Right renal cortex interstitium (tissue), 3 donors: ENCODE data around the gene BPIFB3. TPM values are rescaled to one million over a fixed set of nuclear protein-coding genes. Genes with fewer than 3 reads are reported as not detected.
"Not testable (repeated sequence)": the region's sequence is repeated elsewhere in the genome, so short reads cannot be mapped to it uniquely, and the experiment has no call there.

ENCODE experiments used
- DNase-seq, 3 donors: peaks; one replicate each; pipeline ENCODE4 v3.0.0-alpha.2; 2013; ENCODE audit warnings: low read depth in 3 of 3, low spot score in 2 of 3
- polyA plus RNA-seq, 3 donors: library from polyadenylated mRNA; unstranded; fragments of 120-200 nt; gene quantifications; one replicate each; pipeline ENCODE4 v1.2.1, GENCODE V29; 2013; ENCODE audit not compliant: insufficient read length in 3 of 3

The BPIFB3 gene
- polyA plus RNA-seq, 3 donors, result not detected

DNA sequence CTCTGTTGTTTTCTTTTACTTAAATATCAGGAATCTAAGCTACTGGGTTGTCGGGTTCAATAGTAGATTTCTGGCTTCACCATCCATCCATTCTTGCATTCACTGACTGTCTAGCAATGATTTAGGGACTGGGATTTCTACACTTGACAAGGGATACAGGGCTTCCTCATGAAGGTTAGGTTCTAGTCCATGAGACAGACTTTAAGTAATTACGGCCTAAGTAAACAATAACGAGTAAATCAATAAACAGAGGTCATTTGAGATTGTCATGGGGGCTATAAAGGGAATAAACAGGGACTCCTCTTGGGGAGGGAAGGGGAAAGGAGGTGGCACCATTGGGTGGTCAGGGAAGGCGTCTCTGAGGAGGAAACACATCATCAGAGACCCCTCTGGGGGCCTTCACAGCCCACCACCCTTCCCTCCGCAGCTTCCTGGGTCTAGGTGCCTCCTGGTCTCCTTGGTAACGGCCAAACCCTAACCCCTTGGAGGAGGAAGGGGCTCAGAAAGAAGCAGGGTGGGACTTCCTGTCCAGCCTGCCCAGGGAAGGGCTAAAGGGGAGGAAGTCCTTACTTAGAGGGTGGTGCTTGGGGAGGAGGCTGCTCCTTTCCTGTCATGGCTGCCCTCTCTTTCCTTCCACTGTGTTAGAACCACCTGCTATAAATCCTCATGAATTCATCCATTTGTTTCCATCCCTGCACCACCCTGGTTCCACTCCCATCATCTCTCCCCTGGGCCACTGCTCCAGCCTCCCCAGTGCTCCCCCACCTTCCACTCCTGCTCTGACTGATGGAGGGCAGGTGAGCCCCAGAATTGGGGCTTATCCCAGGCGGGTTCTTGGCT lies 59.1 kb downstream of the BPIFB3 start:
- no peak for DNase-seq

DNA sequence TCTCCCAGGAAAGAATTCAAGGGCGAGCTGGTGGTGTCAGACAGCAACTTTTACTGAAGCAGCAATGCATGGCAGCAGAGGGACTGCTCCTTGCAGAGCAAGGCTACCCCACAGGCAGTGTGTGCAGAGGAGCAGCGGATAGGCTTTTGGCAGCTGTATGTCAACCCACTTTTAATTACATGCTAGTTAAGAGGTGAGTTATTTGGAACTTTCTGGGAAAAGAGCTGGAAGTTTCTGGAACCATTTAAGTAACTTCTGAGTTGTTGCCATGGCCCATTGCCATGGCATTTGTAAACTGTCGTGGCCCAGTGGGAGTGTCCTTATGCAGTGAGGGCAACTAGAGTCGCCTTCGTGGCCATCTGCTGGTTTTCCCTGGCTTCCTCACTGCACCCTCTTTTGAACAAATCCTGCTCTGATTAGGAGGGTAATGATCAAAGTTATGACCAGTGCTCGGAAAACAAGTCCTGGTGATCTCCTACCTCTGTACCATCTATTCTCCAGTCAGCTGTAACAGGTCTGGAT lies 59.7 kb downstream of the BPIFB3 start:
- DNase-seq, result no peak

DNA sequence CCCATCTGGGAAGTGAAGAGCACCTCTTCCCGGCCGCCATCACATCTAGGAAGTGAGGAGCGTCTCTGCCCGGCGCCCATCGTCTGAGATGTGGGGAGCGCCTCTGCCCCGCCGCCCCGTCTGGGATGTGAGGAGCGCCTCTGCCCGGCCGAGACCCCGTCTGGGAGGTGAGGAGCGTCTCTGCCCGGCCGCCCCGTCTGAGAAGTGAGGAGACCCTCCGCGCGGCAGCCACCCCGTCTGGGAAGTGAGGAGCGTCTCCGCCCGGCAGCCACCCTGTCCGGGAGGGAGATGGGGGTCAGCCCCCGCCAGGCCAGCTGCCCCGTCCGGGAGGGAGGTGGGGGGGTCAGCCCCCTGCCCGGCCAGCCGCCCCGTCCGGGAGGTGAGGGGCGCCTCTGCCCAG lies 61.8 kb downstream of the BPIFB3 start:
- DNase-seq, result not testable (repeated sequence)

DNA sequence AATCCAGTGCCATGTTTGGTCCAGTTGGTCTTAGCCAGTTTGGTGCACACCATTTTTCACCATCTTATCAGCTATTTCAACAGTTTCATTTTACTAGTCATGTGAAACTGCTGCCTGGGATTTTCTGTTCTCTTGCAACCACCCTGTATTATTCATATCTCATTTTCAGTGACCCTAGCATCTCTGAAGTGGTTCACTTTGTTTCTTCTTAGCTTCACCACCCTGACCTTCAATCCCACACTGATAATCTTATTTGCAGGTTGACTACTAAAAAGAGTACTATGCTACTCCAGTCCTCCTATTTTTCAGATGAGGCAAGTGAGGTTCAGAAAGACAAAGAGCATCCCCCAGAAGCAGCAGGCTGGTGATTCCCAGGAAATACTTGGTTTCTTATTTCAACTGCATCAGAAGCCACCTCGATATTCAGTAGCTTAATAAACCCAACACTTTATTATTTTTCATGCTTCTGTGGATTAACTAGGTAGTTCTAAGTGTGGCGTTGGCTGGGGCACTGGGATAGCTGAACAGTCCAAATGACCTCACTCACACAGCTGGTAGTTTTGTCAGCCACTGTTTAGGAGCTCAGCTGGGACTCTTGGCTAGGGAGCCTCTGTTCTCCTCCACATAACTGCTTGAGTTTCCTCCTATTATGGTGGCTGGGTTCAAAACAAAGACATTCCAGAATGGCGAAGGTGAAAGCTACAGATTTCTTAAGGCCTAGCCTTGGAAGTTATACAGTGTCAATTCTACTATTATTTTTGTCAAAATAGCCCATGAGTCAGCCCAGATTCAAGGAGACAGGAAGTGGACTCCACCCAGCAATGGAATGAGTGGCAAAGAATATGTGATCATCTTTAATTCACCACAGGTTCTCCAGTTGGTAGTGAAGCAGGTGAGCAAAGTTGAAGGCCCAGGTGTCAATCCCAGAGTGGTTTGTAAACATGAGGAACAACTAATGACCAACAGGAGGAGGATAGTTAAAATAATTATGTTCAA lies 66.3 kb downstream of the BPIFB3 start:
- no peak for DNase-seq

DNA sequence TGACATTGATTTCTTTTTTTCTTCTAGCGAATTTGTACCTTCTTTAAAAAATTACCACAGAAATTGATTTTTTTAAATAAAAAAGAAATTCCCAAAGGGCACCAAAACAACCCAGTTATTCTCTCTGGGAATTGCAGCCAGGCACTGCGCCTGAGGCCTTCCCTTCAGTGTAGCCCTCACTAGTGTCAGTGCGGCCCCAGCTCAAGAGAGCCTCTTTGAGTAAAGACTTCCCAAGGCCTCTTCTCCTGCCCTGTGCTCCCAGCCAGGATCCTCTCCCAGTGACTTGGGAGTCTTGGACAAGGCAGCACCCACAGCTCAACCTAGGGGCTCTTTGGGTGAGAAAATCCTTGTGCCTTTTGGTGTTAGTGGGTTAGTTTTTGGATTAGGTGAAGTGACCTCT lies 67.2 kb downstream of the BPIFB3 start:
- no peak for DNase-seq

DNA sequence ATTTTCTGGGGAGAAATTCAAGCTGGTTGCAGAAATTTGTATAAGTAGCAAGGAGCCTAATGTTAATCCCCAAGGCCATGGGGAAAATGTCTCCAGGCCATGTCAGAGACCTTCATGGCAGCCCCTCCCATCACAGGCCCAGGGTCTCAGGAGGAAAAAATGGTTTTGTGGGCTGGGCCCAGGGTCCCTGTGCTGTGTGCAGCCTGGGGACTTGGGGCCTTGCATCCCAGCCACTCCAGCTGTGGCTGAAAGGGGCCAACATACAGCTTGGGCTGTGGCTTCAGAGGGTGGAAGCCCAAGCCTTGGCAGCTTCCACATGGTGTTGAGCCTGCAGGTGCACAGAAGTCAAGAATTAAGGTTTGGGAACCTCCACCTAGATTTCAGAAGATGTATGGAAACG lies 68.6 kb downstream of the BPIFB3 start:
- not testable (repeated sequence) for DNase-seq

Other genes with a start within 250 kb of the BPIFB3 start
- 100 to 1,000 TPM; 112 to 130 (median 120) TPM for gene MAPRE1, start 233.9 kb upstream of the BPIFB3 start, polyA plus RNA-seq
- under 1 TPM in 2 of 3 donors, not detected in 1; 0.06 to 0.33 TPM for gene EFCAB8, start 195.0 kb upstream of the BPIFB3 start, polyA plus RNA-seq
- gene SUN5, start 49.5 kb upstream of the BPIFB3 start, polyA plus RNA-seq, result not detected
- gene BPIFB2, start 46.2 kb upstream of the BPIFB3 start, polyA plus RNA-seq, result not detected
- not detected for gene BPIFB6, start 22.3 kb upstream of the BPIFB3 start, polyA plus RNA-seq
- not detected for gene BPIFB4, start 25.7 kb downstream of the BPIFB3 start, polyA plus RNA-seq
- under 1 TPM in 1 of 3 donors, not detected in 2; 0.17 TPM for gene BPIFA2, start 114.3 kb downstream of the BPIFB3 start, polyA plus RNA-seq
- not detected for gene BPIFA3, start 163.4 kb downstream of the BPIFB3 start, polyA plus RNA-seq
- gene BPIFA1, start 182.1 kb downstream of the BPIFB3 start, polyA plus RNA-seq, result not detected
- not detected for gene BPIFB1, start 229.3 kb downstream of the BPIFB3 start, polyA plus RNA-seq